ENCODE data around the gene TMEM126A.

TMEM126A gene

DNA sequence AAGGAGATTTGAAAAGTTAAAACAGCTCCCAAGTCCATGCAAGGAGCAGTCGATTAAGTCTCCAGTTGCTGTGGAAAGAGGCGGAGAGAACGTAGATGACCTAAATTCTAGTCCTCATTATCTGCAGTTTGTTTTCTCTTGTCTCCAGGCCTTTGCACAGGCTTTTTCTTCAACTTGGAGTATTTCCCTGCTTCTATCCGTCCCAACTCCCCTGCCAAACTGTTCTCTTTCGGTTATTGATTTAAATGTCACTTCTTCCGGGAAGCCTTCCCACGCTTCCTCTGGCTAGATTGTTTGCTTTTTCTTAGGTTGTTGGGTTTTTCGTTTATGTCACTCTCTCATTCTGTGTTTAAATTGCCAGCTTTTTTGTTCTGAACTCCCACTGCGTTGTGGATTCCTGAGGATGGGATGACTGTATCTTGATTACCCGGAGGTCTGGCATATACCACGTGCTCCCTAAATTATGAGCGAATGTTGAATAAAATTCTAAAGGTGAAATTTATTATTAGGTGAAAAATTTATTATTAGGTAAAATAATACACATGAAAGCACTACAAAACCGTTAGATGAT is 18.9 kb upstream of the TMEM126A start:
- TF ChIP-seq POLR2AphosphoS5 (IDR thresholded peaks at IDR 0.05; ENCODE audit: low read depth, low read length) (no peak), FOXP2 (optimal IDR thresholded peaks at IDR 0.05; ENCODE audit: borderline replicate concordance, extremely low read depth, extremely low read length, insufficient read depth) (no peak), TAF1 (IDR thresholded peaks at IDR 0.05; ENCODE audit: borderline replicate concordance, insufficient read depth, low read length) (no peak), SIN3A (IDR thresholded peaks at IDR 0.05; ENCODE audit: borderline replicate concordance, insufficient read depth, low read length) (no peak)
- TF ChIP-seq, protein P1, sequence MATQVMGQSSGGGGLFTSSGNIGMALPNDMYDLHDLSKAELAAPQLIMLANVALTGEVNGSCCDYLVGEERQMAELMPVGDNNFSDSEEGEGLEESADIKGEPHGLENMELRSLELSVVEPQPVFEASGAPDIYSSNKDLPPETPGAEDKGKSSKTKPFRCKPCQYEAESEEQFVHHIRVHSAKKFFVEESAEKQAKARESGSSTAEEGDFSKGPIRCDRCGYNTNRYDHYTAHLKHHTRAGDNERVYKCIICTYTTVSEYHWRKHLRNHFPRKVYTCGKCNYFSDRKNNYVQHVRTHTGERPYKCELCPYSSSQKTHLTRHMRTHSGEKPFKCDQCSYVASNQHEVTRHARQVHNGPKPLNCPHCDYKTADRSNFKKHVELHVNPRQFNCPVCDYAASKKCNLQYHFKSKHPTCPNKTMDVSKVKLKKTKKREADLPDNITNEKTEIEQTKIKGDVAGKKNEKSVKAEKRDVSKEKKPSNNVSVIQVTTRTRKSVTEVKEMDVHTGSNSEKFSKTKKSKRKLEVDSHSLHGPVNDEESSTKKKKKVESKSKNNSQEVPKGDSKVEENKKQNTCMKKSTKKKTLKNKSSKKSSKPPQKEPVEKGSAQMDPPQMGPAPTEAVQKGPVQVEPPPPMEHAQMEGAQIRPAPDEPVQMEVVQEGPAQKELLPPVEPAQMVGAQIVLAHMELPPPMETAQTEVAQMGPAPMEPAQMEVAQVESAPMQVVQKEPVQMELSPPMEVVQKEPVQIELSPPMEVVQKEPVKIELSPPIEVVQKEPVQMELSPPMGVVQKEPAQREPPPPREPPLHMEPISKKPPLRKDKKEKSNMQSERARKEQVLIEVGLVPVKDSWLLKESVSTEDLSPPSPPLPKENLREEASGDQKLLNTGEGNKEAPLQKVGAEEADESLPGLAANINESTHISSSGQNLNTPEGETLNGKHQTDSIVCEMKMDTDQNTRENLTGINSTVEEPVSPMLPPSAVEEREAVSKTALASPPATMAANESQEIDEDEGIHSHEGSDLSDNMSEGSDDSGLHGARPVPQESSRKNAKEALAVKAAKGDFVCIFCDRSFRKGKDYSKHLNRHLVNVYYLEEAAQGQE (IDR thresholded peaks at IDR 0.05; ENCODE audit: insufficient read depth in 1 of 2, low read depth in 2 of 2, low read length in 2 of 2) = no peak

DNA sequence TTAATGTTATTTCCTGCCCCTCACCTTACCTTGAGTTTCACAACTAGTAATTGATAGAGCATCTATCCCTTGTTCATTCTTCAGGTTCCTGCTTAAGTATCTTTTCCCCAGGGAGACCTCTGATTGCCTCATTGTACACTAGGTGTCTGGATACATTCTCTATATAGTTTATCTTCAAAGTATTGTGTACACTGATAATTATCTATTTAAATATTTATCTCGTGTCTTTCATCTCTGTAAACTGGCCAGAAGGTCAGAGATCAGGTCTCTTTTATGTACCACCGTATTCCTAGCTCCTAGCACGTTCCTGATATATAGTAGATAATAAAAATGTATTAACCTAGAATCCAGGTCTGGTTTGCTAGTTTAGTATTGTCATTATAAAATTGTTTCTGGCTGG is 13.0 kb upstream of the TMEM126A start:
- TF ChIP-seq TAF1 (IDR thresholded peaks at IDR 0.05; ENCODE audit: borderline replicate concordance, insufficient read depth, low read length) = no peak
- no peak for TF ChIP-seq SIN3A (IDR thresholded peaks at IDR 0.05; ENCODE audit: borderline replicate concordance, insufficient read depth, low read length)
- TF ChIP-seq, protein P1 (IDR thresholded peaks at IDR 0.05; ENCODE audit: insufficient read depth in 1 of 2, low read depth in 2 of 2, low read length in 2 of 2) = no peak
- TF ChIP-seq FOXP2 (optimal IDR thresholded peaks at IDR 0.05; ENCODE audit: borderline replicate concordance, extremely low read depth, extremely low read length, insufficient read depth) = no peak
- TF ChIP-seq POLR2AphosphoS5 (IDR thresholded peaks at IDR 0.05; ENCODE audit: low read depth, low read length) = no peak

DNA sequence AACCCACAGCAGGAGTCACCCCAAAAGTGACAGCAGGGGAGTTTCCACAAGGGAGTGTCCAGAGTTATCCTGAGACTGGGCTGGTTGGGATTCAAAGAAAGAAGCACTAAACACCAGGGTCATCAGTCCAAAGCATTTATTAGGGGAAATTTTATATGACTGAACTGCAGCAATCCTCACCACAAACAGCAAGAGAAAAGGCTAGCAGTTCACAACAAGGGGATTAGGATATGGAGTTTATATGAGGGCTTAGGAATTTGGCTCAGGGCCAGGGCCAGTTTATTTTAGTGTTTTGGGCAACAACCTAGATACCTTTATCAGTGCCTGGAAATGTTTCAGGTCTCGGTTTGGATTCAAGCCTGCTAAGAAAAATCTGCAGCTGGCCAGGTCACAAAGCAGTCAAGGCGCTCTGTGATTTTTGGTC is 4.6 kb upstream of the TMEM126A start:
- no peak for TF ChIP-seq SIN3A (IDR thresholded peaks at IDR 0.05; ENCODE audit: borderline replicate concordance, insufficient read depth, low read length)
- TF ChIP-seq FOXP2 (optimal IDR thresholded peaks at IDR 0.05; ENCODE audit: borderline replicate concordance, extremely low read depth, extremely low read length, insufficient read depth) = no peak
- TF ChIP-seq POLR2AphosphoS5 (IDR thresholded peaks at IDR 0.05; ENCODE audit: low read depth, low read length) = no peak
- TF ChIP-seq TAF1 (IDR thresholded peaks at IDR 0.05; ENCODE audit: borderline replicate concordance, insufficient read depth, low read length) = no peak

DNA sequence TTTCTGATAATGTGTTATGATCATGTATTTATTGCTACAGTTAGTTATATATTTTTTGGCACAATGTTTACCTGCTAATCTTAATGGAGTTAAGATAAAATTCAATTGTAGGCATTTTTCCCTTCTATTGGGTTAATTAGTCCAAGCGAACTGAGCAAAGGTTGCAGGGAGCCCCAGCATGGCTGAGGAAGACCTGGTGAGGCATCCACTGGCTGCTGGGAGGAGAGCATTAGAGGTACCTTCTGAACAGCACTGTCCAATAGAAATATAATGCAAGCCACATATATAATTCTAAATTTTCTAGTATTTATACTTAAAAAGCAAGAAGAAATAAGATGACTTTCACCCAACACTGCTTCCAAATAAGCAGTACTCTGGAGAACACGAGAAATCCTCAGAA is 689 bp upstream of the TMEM126A start:
- TF ChIP-seq FOXP2 (optimal IDR thresholded peaks at IDR 0.05; ENCODE audit: borderline replicate concordance, extremely low read depth, extremely low read length, insufficient read depth) (no peak), POLR2AphosphoS5 (IDR thresholded peaks at IDR 0.05; ENCODE audit: low read depth, low read length) (no peak), TAF1 (IDR thresholded peaks at IDR 0.05; ENCODE audit: borderline replicate concordance, insufficient read depth, low read length) (no peak), SIN3A (IDR thresholded peaks at IDR 0.05; ENCODE audit: borderline replicate concordance, insufficient read depth, low read length) (no peak)
- TF ChIP-seq, protein P1 (IDR thresholded peaks at IDR 0.05; ENCODE audit: insufficient read depth in 1 of 2, low read depth in 2 of 2, low read length in 2 of 2) = no peak

DNA sequence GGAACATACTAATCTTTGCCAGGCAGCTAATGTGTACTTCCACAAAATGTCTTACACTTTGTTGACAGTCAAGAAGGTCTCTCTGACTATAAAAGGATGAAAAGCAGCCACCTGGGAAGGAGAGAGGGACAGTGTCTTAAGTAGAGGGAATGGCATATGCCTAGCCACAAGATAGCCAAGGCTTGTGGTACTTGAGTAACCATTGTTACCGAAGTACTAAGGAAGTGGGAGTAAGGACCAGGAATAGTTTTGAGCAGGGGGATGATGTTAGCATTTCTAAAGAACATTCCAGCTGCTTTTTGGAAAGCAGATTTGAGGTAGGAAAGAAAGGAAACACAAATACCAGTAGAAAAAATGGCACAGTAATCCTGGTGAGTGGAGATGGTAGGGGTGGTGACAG is 3.4 kb downstream of the TMEM126A start:
- TF ChIP-seq, protein P1 (IDR thresholded peaks at IDR 0.05; ENCODE audit: insufficient read depth in 1 of 2, low read depth in 2 of 2, low read length in 2 of 2) = no peak
- TF ChIP-seq SIN3A (IDR thresholded peaks at IDR 0.05; ENCODE audit: borderline replicate concordance, insufficient read depth, low read length) (no peak), FOXP2 (optimal IDR thresholded peaks at IDR 0.05; ENCODE audit: borderline replicate concordance, extremely low read depth, extremely low read length, insufficient read depth) (no peak), POLR2AphosphoS5 (IDR thresholded peaks at IDR 0.05; ENCODE audit: low read depth, low read length) (no peak), TAF1 (IDR thresholded peaks at IDR 0.05; ENCODE audit: borderline replicate concordance, insufficient read depth, low read length) (no peak)

All from PFSK-1 (cell line).